Measurements from ENCODE around the gene LRRC73.
"Not testable (repeated sequence)": the region's sequence is repeated elsewhere in the genome, so short reads cannot be mapped to it uniquely, and the experiment has no call there.

LRRC73 gene

GRCh38 chr6:43509984-43510826 lies at the start of gene LRRC73:
TSS of gene LRRC73 (minus strand) at chr6:43510346. CDS start at chr6:43509785, 561 bp downstream.
- peak; percentile 83 for DNase-seq (ENCODE audit: low read depth)

GRCh38 chr6:43559328-43559727 lies 49.2 kb upstream of the LRRC73 start:
- no peak for DNase-seq (ENCODE audit: low read depth)

GRCh38 chr6:43557620-43558019 lies 47.5 kb upstream of the LRRC73 start:
- not testable (repeated sequence) for DNase-seq (ENCODE audit: low read depth)

GRCh38 chr6:43547222-43547621 lies 37.1 kb upstream of the LRRC73 start:
- DNase-seq (ENCODE audit: low read depth) = no peak

- DNase-seq (ENCODE audit: low read depth) = no peak
Measured at GRCh38 chr6:43544461-43544860, 34.3 kb upstream of the LRRC73 start.

- DNase-seq (ENCODE audit: low read depth) = no peak
Measured at GRCh38 chr6:43541774-43542471, 31.8 kb upstream of the LRRC73 start.

- DNase-seq (ENCODE audit: low read depth) = no peak
Measured at GRCh38 chr6:43540507-43540906, 30.4 kb upstream of the LRRC73 start.

GRCh38 chr6:43539409-43539808 lies 29.3 kb upstream of the LRRC73 start:
- not testable (repeated sequence) for DNase-seq (ENCODE audit: low read depth)

GRCh38 chr6:43538986-43539385 lies 28.8 kb upstream of the LRRC73 start:
- not testable (repeated sequence) for DNase-seq (ENCODE audit: low read depth)

GRCh38 chr6:43532201-43532600 lies 22.1 kb upstream of the LRRC73 start:
- DNase-seq (ENCODE audit: low read depth) = peak; percentile 23

GRCh38 chr6:43524483-43524961 lies 14.4 kb upstream of the LRRC73 start:
- no peak for DNase-seq (ENCODE audit: low read depth)

- no peak for DNase-seq (ENCODE audit: low read depth)
Measured at GRCh38 chr6:43523284-43523683, 13.1 kb upstream of the LRRC73 start.

GRCh38 chr6:43522547-43523261 lies 12.6 kb upstream of the LRRC73 start:
- no peak for DNase-seq (ENCODE audit: low read depth)

GRCh38 chr6:43521836-43522235 lies 11.7 kb upstream of the LRRC73 start:
- DNase-seq (ENCODE audit: low read depth) = no peak

GRCh38 chr6:43520097-43520496 lies 10.0 kb upstream of the LRRC73 start:
- no peak for DNase-seq (ENCODE audit: low read depth)

GRCh38 chr6:43517505-43518357 lies 7.6 kb upstream of the LRRC73 start:
- no peak for DNase-seq (ENCODE audit: low read depth)

GRCh38 chr6:43516697-43517504 lies 6.8 kb upstream of the LRRC73 start, which contains the start of the genes POLR1C and YIPF3:
TSS of gene POLR1C (plus strand) at chr6:43517089. CDS start at chr6:43517110, 21 bp downstream.
TSS of gene YIPF3 (minus strand) at chr6:43516926. CDS start at chr6:43516807, 119 bp downstream.
- peak; percentile 99 for DNase-seq (ENCODE audit: low read depth)

- DNase-seq (ENCODE audit: low read depth) = no peak
Measured at GRCh38 chr6:43516367-43516696, 6.2 kb upstream of the LRRC73 start.

- no peak for DNase-seq (ENCODE audit: low read depth)
Measured at GRCh38 chr6:43515808-43516207, 5.7 kb upstream of the LRRC73 start.

GRCh38 chr6:43511824-43512415 lies 1.8 kb upstream of the LRRC73 start:
- DNase-seq (ENCODE audit: low read depth) = no peak

Measured in EH (cell line).